ENCODE measurements around the gene APLP1. TPM values are rescaled to one million over a fixed set of nuclear protein-coding genes. Genes with fewer than 3 reads are reported as not detected.

Gene APLP1
- total RNA-seq, 1 experiment from 2014 or later, result 14.9 TPM

GRCh38 chr19:35882114-35882832 lies 13.9 kb downstream of the APLP1 start:
- H3K27me3 ChIP-seq (replicated peaks; ENCODE audit: insufficient read depth, low read depth, low read length, poor library complexity), result no peaks in the 10 kb centered on the region
- intact Hi-C loops (cut with micrococcal nuclease; ENCODE audit: unreplicated experiment), result loop anchor here (1.0 kb wide), 1 partner anchor 49 kb away; no protein-coding TSS in a partner anchor
- ChIA-PET POLR2A (ENCODE audit: low non-redundant PET) (no interaction called here), CTCF (interaction anchor here (0.6 to 0.7 kb wide), 2 partner anchors 55 to 287 kb away, joined by 4 read pairs; no protein-coding TSS in a partner anchor)
- no peak overlapping the region for H3K27ac ChIP-seq (ENCODE audit: low read depth, low read length, poor library complexity, severe bottlenecking)
- peak; percentile 82 for DNase-seq (ENCODE audit: low spot score)
- TF ChIP-seq CTCF (conservative IDR thresholded peaks at IDR 0.05; ENCODE audit: low read depth, low read length) (peak; percentile 57), EZH2 (IDR thresholded peaks at IDR 0.05; ENCODE audit: borderline replicate concordance, low read depth, low read length, poor library complexity, severe bottlenecking) (no peak)
- H3K4me3 ChIP-seq (ENCODE audit: low read depth, low read length, poor library complexity, severe bottlenecking), result no peak overlapping the region
- BruUV-seq (replicated peaks), result no TSS peak
- H3K36me3 ChIP-seq (ENCODE audit: insufficient read depth, low read length, poor library complexity, severe bottlenecking), result no peaks in the 10 kb centered on the region
- no peaks in the 10 kb centered on the region for H3K9me3 ChIP-seq (ENCODE audit: low read depth, low read length, poor library complexity, severe bottlenecking)
- H3K4me1 ChIP-seq (ENCODE audit: insufficient read depth, low read length, poor library complexity, severe bottlenecking), result no peaks in the 10 kb centered on the region

- Histone ChIP-seq H3K4me1 (ENCODE audit: insufficient read depth, low read length, poor library complexity, severe bottlenecking) (no peaks in the 10 kb centered on the region), H3K4me3 (ENCODE audit: low read depth, low read length, poor library complexity, severe bottlenecking) (no peak overlapping the region), H3K27ac (ENCODE audit: low read depth, low read length, poor library complexity, severe bottlenecking) (no peak overlapping the region), H3K36me3 (ENCODE audit: insufficient read depth, low read length, poor library complexity, severe bottlenecking) (peaks cover 7% of the 10 kb centered on the region), H3K27me3 (replicated peaks; ENCODE audit: insufficient read depth, low read depth, low read length, poor library complexity) (no peaks in the 10 kb centered on the region), H3K9me3 (ENCODE audit: low read depth, low read length, poor library complexity, severe bottlenecking) (no peaks in the 10 kb centered on the region)
- DNase-seq (ENCODE audit: low spot score), result no peak
- CTCF ChIA-PET, result no interaction called here
- intact Hi-C loops (cut with micrococcal nuclease; ENCODE audit: unreplicated experiment), result no loop called here
- no TSS peak for BruUV-seq (replicated peaks)
- POLR2A ChIA-PET (ENCODE audit: low non-redundant PET), result no interaction called here
- TF ChIP-seq EZH2 (IDR thresholded peaks at IDR 0.05; ENCODE audit: borderline replicate concordance, low read depth, low read length, poor library complexity, severe bottlenecking), result no peak
- no peak for TF ChIP-seq CTCF (conservative IDR thresholded peaks at IDR 0.05; ENCODE audit: low read depth, low read length)
These were observed 15.5 kb downstream of the APLP1 start for GRCh38 chr19:35883882-35884281.

- Histone ChIP-seq H3K27me3 (replicated peaks; ENCODE audit: insufficient read depth, low read depth, low read length, poor library complexity) (no peaks in the 10 kb centered on the region), H3K36me3 (ENCODE audit: insufficient read depth, low read length, poor library complexity, severe bottlenecking) (peaks cover 19% of the 10 kb centered on the region), H3K4me3 (ENCODE audit: low read depth, low read length, poor library complexity, severe bottlenecking) (no peak overlapping the region), H3K27ac (ENCODE audit: low read depth, low read length, poor library complexity, severe bottlenecking) (no peak overlapping the region), H3K9me3 (ENCODE audit: low read depth, low read length, poor library complexity, severe bottlenecking) (no peaks in the 10 kb centered on the region), H3K4me1 (ENCODE audit: insufficient read depth, low read length, poor library complexity, severe bottlenecking) (no peaks in the 10 kb centered on the region)
- TF ChIP-seq CTCF (conservative IDR thresholded peaks at IDR 0.05; ENCODE audit: low read depth, low read length) (no peak), EZH2 (IDR thresholded peaks at IDR 0.05; ENCODE audit: borderline replicate concordance, low read depth, low read length, poor library complexity, severe bottlenecking) (no peak)
- DNase-seq (ENCODE audit: low spot score), result no peak
- BruUV-seq (replicated peaks), result no TSS peak
- CTCF ChIA-PET, result no interaction called here
- intact Hi-C loops (cut with micrococcal nuclease; ENCODE audit: unreplicated experiment), result no loop called here
- POLR2A ChIA-PET (ENCODE audit: low non-redundant PET), result no interaction called here
These were observed 16.9 kb downstream of the APLP1 start for GRCh38 chr19:35885225-35885738.
